ENCODE measurements around the gene MEIOSIN.

GRCh38 chr19:45739498-45740439, 6.5 kb downstream of the MEIOSIN start:
- no peak for TF ChIP-seq CTCF (IDR thresholded peaks at IDR 0.05)
- TF ChIP-seq EZH2 (IDR thresholded peaks at IDR 0.05; ENCODE audit: borderline replicate concordance, insufficient read depth, low read depth, low read length, poor library complexity, severe bottlenecking): no peak

All from B cell (primary cell).